GM18873 (cell line): ENCODE results near the gene SMPDL3B.
"Not testable (repeated sequence)": the region's sequence is repeated elsewhere in the genome, so short reads cannot be mapped to it uniquely, and the experiment has no call there.

Experiments used
- ATAC-seq: cut with Tn5 transposase; IDR thresholded peaks from one replicate; pipeline ENCODE4 v1.9.1; 2021; ENCODE audit warnings: mild to moderate bottlenecking, moderate library complexity, moderate number of reproducible peaks; ENCODE audit not compliant: unreplicated experiment, low FRiP score

Gene SMPDL3B

DNA sequence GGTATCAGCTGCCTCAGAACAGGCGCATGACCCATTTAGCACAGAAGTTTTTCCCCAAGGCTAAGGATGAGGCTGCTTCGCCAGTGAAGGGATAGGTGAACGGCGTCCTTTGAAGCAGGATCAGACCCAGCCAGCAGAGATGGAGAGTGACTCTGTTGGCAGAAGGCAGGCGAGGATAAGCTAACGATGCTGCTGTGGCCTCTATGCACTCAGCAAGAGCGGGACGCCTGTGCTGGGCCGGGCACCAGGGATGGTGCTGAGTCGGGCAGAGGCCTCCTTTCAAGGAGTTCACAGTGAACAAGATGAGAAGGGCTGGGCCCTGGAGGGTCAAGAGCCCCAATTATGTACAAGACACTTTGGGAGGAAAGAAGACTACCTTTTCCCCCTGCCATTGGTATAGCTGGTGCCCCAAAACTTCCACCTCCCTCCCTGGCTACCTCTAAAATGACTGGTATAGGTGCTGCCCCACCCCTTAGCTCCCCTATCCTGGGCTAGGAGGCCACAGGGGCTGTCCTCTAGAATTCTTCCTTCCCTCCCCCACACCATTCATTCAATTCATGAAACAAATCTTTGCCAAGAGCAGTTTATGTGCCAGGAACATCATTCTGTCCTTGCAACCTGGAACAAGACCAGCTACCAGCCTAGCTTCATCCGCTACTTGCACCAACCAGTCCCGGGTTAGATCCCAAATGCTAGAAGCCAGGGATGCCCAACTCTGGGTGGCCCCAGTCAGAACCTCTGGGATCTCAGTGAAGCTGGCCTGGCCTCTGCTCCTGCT, 32.5 kb downstream of the SMPDL3B start:
- ATAC-seq, result no peak

DNA sequence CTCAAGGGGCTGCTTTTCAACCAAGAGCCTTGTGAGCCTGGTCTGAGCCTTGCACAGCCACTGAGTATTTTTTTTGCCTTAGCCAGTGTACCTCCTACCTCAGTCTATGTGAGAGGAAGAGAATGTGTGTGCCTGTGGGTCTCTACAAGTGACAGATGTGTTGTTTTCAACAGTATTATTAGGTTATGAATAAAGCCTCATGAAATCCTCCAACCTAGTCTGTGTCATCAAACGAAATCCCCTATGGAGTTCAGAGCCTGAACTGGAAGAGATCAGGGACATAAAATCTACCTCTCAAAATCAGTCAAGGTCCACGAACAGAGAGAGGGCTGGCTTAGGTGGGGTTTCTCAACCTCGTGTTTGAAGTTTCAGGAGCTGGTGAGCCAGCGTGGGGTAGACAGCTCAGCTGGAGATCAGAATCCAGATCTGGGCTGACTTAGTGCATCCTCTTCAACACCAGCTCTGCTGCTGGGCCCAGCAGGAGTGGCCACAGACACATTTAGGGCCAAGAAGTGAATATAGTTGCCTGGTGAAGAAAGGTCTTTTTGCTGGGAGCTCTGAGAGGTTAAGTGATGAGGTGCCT, 33.2 kb downstream of the SMPDL3B start:
- no peak for ATAC-seq

DNA sequence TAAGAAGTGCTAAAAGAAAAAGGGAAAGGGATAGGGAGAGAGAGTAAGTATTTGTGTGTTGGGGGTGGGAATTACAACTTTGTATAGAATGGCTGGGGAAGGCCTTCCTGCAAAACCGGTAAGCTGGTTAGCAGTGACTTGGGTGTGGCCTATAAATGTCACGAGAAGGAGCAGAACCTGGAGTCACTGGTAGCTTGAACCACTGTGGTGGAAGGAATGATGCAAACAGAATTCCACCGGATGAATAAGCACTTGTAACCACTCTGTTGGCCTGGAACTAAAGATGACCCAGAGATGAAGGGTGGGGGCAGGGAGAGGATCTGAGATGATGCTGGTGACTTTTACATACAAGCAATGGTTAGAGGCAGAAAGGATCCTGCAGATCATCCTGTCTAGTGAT, 33.9 kb downstream of the SMPDL3B start:
- no peak for ATAC-seq

DNA sequence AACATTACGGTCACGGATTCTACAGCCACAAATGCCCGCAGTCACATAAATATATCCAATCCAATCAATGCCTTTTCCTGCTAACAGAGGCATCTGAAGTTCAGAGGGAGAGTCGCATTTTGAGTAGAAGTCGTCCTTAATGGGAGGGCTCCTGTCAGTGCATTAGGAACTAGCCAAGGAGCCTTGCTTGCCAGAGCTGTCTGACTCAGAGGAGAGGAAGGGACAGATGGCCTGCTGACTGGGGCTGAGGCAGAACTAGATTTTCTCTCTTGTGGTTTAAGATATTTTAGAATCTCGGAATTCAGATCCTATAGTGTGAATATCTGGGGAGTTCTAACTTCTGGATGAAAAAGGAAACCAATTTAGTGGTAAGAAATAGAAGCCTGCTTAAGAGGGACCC, 35.6 kb downstream of the SMPDL3B start:
- ATAC-seq, result no peak

DNA sequence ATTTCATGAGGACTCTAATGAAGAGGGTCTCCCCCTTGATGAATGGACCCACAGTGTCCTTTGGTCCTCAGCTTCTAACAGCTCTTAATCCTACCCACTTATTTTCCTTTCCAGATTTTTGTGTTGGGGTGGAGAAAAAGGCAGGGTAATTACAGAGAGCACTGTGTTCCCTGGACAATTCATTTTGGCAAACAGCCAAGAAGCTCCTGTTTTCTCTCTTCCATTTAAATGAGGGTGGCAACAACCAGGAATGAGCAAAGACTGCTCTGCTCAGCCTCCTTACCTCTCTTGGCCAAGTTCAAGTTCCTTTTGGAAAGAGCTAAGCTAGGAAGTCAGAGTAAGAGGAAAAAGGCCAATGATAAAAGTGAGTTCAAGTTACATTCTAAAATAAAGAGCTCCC, 36.9 kb downstream of the SMPDL3B start:
- ATAC-seq, result no peak

DNA sequence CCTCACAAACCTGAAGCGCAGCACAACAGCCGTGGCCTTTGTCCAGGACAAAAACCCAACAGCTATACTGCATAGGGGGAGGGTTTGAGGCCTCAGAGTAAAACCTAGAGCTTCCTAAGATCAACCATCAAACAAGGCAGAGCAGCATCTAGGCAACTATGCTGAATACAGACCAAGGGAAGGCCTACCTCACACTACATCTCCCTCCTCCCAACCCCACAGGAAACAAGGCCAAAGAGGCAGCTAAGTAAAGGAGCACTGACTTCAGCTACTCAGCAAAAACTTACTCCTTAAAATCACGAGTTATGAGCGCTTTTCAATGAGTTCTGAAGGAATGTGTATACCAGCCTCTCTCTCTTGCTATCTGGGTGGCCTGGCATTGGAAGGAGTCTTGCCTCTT, 37.3 kb downstream of the SMPDL3B start:
- ATAC-seq, result no peak

DNA sequence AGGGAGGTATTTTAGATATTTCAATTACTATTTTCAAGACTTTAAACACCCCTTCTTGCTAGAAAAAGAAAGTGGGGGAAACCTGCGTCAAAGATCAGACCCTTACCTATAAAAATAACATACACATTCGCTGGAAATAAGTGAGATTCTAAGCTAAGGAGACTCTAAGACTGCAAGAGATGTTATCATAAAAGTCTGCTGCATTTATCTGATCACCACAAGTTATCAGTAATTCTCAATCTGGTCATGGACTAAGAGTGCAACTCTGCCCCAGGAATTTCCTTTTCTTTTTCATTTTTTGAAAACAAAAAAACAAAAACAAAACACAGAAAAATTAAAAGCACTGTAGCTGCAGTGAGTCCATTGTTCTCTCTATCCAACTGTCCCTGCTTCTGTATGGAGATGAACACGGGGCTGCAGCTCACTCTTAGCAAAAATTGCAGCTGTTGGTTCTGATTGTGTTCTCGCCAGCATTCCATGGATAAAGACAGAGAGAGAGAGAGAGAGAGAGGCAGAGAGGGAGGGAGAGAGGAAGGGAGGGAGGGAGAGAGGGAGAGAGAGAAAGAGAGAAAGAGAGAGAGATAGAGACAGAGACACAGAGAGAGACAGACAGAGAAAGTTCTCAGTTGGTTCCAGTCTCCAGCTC, 39.1 kb downstream of the SMPDL3B start:
- ATAC-seq, result no peak

DNA sequence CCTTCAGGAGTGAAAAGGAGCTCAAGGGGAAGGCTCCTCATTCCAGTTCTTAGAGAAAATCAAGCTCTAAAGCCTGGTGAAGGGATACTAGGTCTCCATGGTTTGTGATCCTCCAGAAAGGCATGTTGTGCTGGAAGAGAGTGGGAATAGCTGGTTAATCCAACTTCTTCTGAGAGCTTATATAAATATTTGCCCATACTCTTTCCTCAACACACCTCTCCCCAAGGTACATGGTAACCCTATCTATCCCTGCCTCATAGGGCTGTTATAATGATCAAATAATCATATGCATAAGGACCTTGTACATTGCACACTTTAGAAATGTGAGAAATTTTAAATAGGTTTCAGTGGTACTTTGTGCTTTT, 39.6 kb downstream of the SMPDL3B start:
- ATAC-seq, result no peak

DNA sequence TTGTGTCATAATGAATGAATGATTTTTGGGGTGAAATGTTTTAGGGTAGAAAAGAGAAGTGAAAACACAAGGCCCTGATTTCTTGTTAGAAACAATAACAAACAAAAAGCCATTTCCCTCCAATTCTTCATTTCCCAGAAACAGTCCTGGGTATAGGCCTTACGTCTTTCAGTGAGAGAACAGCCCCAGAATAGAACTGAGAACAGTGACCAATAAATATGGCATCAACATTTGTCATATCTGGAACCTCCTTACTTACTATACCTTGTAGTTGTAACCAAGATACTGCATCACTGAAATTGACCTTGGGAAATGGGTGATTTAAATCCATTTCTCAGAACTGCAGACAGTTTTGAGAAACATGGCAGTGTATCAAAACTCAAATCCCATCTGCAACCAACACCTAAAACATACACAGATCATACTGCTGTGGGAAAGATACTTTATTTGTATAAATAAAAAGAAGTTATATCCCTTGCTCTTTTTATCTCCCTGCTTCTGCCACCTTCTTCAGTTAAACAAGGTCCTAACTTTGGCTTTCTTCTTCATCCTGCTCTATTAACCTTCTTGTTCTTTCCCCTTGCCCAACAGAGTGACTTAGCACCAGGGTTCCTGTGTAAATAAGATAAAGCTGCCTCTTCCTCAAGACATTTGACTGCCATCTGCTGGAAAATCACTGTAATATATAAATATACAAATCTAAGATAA, 44.5 kb downstream of the SMPDL3B start:
- no peak for ATAC-seq

DNA sequence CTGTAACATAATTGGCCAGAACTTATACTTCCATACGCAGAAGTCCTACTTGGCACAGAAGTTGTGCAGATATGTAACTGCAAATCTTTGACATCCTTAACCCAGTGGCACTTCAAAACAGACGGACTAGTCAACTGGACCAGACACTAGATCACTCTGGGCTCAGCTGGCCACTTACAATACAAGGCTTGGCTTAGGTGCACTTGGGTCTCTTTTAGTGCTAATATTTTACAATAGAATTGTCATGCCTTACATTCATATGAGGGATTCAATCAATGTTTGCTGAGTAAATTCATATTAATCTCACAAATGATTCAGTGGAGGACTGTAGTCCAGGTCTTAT, 45.0 kb downstream of the SMPDL3B start:
- ATAC-seq, result no peak

DNA sequence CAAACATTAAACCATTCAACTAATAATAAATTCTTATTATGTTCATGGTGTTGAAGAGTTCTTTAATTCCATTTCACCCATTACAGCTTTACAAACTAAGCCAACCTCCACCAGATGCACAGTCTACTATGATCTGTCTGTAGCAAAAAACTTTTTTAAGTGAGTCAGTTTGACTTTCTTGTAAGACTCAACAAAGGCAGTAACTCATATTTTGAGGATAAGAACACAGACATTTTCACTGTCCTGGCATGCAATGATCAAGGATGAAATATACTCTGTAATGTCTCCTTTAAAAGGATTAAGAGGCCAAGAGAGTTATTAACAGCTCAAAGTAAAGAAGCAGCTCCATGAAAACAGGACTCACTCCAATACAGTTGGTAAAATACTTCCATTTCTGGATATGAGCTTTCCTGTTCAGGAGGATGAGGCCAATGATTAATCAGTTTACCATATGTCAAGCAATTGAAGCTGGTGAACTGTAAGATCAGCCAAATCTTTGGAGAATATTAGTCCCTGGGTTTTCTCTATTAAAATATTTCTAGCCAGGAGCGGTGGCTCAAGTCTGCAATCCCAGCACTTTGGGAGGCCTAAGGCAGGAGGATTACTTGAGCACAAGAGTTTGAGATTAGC, 45.5 kb downstream of the SMPDL3B start:
- no peak for ATAC-seq

DNA sequence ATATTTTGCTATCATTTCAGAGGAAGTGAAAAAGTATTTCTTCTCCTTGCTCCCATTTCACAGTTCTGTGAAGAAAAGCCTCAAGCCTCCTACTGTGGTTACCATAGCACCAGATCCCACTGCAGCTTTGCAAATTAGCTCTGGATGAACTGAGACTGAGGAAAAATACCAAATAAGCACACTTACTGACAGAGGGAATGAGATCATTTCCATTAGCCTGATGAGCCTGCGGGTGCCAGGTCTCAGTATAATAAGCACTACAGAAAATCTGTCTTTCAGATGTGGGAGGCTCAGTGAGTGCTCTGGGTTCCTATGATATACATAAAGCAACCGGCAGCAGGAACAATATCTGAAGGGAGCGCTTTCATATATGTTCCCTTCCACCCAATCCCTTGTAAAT, 46.3 kb downstream of the SMPDL3B start:
- ATAC-seq, result no peak

DNA sequence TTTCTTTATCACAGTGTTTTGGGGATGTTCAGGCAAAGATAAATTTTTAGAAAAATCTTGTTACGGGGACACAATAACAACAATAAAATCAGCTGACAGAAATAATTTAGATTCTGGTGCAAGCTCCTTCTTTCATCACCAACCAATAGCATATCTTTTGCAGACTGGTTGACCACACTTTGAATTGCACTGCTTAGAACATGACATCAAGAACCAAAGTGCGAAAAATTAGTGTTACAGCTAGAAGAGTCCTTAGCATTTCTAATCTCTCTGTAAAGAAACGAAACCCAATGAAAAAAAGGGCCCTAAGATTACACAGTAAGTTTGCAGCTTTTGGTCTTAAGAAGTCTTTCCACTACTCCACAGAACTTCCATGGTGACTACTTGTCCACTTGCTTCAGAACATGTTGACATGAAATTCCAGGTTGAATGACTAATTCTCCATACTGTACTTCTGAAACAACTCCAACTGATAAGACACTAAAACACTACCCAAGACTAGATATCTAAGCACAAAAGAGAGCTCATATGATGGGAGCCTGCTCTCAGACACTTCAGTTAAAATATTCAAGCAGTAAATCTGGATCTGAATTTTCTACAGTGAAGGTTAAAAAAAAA, 56.2 kb downstream of the SMPDL3B start:
- ATAC-seq, result no peak

DNA sequence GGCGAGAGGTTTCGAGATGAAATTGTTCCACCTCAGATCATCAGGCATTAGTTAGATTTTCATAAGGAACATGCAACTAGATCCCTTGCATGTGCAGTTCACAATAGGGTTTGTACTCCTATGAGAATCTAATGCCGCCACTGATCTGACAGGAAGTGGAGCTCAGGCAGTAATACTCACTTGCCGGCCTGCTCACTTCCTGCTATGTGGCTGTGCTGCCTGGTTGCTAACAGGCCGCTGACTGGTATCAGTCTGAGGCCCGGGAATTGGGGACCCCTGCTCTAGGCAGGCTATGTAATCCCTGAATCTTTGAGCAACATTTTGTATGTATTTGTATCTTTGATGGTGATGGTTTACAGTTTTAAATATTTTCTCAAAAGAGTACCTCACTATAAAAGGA, 57.5 kb downstream of the SMPDL3B start:
- no peak for ATAC-seq

DNA sequence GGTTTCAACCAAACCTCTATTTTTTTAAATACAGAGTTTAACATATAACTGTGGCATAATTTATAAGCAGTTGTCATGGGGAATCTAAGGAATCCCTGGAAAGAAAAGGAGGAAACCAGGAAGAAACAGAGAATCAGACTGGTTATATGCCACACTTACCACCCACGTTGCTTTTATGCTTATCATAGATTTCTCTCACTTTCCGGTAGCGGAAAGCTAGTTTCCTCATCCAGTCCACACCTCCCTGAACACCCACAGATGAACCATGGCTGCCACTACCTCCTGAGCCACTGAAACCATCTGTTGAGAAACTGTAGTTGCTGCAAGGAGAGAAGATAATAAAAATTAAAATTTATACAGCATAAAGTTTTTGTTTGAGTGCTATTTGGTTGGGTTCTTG, 58.4 kb downstream of the SMPDL3B start:
- ATAC-seq, result no peak

DNA sequence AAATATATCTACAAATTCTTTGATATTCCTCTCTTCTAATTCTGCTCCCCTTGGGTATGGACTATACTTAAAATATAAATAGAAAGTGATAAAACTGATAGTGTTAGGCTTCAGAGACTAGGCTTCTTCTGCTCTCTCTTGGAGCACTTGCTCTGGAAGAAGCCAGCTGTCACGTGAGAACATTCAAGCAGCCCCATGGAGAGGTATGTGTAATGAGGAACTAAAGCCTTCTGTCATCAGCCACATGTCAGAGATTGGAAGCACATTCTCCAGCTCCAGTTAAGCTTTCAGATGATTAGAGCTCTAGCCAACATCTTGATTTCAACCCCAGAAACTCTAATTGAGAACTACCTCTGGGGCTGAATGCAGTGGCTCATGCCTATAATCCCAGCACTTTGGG, 59.3 kb downstream of the SMPDL3B start:
- no peak for ATAC-seq

DNA sequence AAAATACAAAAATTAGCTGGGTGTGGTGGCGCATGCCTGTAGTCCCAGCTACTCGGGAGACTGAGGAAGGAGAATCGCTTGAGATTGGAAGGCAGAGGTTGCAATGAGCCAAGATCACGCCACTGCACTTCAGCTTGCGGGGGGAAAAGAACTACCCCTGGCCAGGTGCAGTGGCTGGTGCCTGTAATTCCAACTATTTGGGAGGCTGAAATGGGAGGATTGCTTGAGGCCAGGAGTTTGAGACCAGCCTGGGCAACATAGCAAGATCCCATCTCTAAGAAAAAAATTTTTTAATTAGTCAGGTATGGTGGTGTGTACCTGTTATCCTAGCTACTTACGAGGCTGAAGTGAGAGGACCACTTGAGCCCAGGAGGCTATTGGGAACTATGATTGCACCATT, 59.7 kb downstream of the SMPDL3B start:
- not testable (repeated sequence) for ATAC-seq

DNA sequence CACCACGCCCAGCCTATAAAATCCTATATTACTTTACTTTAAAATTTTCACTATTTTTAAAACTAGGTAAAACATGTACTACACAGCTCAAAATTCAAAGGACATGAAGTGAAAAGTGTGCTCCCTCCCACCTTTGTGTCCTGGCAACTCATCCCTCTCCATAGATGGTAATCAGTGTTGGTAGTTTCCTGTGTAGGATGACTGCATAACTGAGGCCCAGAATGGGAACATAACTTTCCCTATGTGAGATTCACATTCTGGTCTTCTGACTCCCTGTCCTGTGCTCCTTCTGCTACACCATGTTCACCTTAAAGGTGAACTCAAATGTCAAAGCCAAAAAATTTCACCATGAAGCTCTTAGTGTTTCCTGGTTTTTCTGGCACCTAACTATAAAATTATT, 64.3 kb downstream of the SMPDL3B start:
- ATAC-seq, result no peak

DNA sequence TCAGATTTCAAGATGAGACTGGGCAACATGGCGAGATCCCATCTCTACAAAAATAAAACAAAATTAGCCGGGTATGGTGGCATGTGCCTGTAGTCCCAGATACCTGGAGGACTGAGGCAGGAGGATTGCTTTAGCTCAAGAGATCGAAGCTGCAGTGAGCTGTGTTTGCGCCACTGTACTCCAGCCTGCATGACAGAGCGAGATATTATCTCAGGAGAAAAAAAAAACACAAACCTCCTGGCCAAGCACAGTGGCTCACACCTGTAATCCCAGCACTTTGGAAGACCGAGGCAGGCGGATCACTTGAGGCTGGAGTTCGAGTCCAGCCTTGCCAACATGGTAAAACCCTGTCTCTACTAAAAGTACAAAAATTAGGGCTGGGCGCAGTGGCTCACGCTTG, 67.8 kb downstream of the SMPDL3B start:
- ATAC-seq, result no peak

DNA sequence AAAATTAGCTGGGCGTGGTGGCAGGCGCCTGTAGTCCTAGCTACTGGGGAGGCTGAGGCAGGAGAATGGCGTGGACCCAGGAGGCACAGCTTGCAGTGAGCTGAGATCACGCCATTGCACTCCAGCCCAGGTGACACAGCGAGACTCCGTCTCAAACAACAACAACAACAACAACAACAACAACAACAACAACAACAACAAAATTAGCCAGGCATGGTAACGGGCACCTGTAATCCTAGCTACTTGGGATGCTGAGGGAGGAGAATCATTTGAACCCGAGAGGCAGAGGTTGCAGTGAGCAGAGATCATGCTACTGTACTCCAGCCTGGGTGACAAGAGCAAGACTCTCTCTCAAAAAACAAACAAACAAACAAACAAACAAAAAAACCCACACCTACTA, 68.3 kb downstream of the SMPDL3B start:
- not testable (repeated sequence) for ATAC-seq
